SK-N-SH (cell line): ENCODE results near the gene IGHMBP2.

Experiments
- EP300 ChIP-seq, 2 experiments: IDR thresholded peaks; 2 replicates each; pipeline versions ENCODE4 v1.4.0 to v1.6.1; 2012; ENCODE audit warnings: borderline replicate concordance in 1 of 2, low read depth in 1 of 2, low read length in 1 of 2
- EZH2phosphoT487 ChIP-seq: fragments of 200-600 bp; sonication (generic); IDR thresholded peaks from 2 replicates; pipeline ENCODE4 v1.6.1; 2017; ENCODE audit warnings: low read depth, mixed run types, mild to moderate bottlenecking, antibody characterized with exemption, moderate library complexity, borderline replicate concordance
- JUND ChIP-seq: IDR thresholded peaks from 2 replicates; pipeline ENCODE4 v1.4.0; 2012
- NRF1 ChIP-seq: IDR thresholded peaks from 2 replicates; pipeline ENCODE4 v1.6.1; 2012; ENCODE audit warnings: low read depth, mild to moderate bottlenecking, low read length
- POLR2AphosphoS5 ChIP-seq: IDR thresholded peaks from 2 replicates; pipeline ENCODE4 v1.6.1; 2012; ENCODE audit warnings: low read depth, low read length
- TAF1 ChIP-seq: IDR thresholded peaks from 2 replicates; pipeline ENCODE4 v1.6.1; 2012; ENCODE audit warnings: low read depth, mild to moderate bottlenecking, low read length, moderate library complexity, borderline replicate concordance
- YY1 ChIP-seq: IDR thresholded peaks from 2 replicates; pipeline ENCODE4 v1.4.0; 2012; ENCODE audit warnings: low read depth, mild to moderate bottlenecking

GRCh38 chr11:68855205-68855981 lies 48.3 kb upstream of the IGHMBP2 start:
- TF ChIP-seq EZH2phosphoT487: no peak
- TF ChIP-seq YY1: no peak
- TF ChIP-seq TAF1: no peak
- TF ChIP-seq EP300 (IDR thresholded peaks at IDR 0.05; ENCODE audit: borderline replicate concordance in 1 of 2, low read depth in 1 of 2, low read length in 1 of 2): no peak
- TF ChIP-seq JUND: no peak
- no peak for TF ChIP-seq POLR2AphosphoS5
- TF ChIP-seq NRF1: no peak
